HG03520 (cell line): ENCODE results near the gene IFNL2.

Experiments used
- ATAC-seq: cut with Tn5 transposase; IDR thresholded peaks from one replicate; pipeline ENCODE4 v1.9.1; 2021; ENCODE audit warnings: mild to moderate bottlenecking, moderate library complexity; ENCODE audit not compliant: unreplicated experiment

Gene IFNL2

GRCh38 chr19:39316627-39317321 lies 48.6 kb downstream of the IFNL2 start:
- ATAC-seq: no peak

- ATAC-seq: no peak
Observed at GRCh38 chr19:39317476-39317875, 49.3 kb downstream of the IFNL2 start.

GRCh38 chr19:39318071-39318470 lies 49.9 kb downstream of the IFNL2 start:
- no peak for ATAC-seq

GRCh38 chr19:39318690-39319089 lies 50.5 kb downstream of the IFNL2 start:
- ATAC-seq: no peak

- ATAC-seq: no peak
Observed at GRCh38 chr19:39319098-39319891, 51.1 kb downstream of the IFNL2 start.
